Ovary (tissue), 9 donors: ENCODE data around the gene CADPS. TPM values are rescaled to one million over a fixed set of nuclear protein-coding genes. Genes with fewer than 3 reads are reported as not detected.

Experiments
- DNase-seq, 5 donors: peaks; one replicate each; pipeline ENCODE4 v3.0.0-alpha.2; 2019 to 2020
- H3K27ac ChIP-seq, 2 donors: fragments of 200-600 bp; one replicate each; pipeline versions ENCODE4 v1.5.1 to v1.8.0; 2019 to 2022
- H3K27me3 ChIP-seq: fragments of 200-600 bp; one replicate; pipeline ENCODE4 v1.8.0; 2022
- H3K36me3 ChIP-seq: fragments of 200-600 bp; sonication (generic); one replicate; pipeline ENCODE4 v1.5.1; 2019
- H3K4me1 ChIP-seq: one replicate; pipeline ENCODE4 v1.8.1; 2013; ENCODE audit warnings: mild to moderate bottlenecking, moderate library complexity; ENCODE audit not compliant: insufficient read depth
- H3K4me3 ChIP-seq: fragments of 200-600 bp; sonication (generic); one replicate; pipeline ENCODE4 v1.5.1; 2017
- H3K9me3 ChIP-seq, 2 donors: fragments of 200-600 bp in 1 of 2; sonication (generic) in 1 of 2; one replicate each; pipeline versions ENCODE4 v1.5.1 to v1.8.1; 2013 to 2019; ENCODE audit warnings: mild to moderate bottlenecking in 1 of 2, moderate library complexity in 1 of 2
- EP300 ChIP-seq: sonication (generic); formaldehyde crosslinking; IDR thresholded peaks from one replicate; pipeline ENCODE4 v1.6.1; 2017; ENCODE audit warnings: antibody characterized with exemption
- POLR2A ChIP-seq: fragments of 450-650 bp; IDR thresholded peaks from one replicate; pipeline ENCODE4 v1.6.1; 2017; ENCODE audit warnings: antibody characterized with exemption, mild to moderate bottlenecking, moderate library complexity
- WGBS, 3 donors: extraction: QIAGEN DNeasy Blood & Tissue Kit in 1 of 3; methylation state at CpG; one replicate each; pipeline versions ENCODE4 v1.1.5 to v1.1.7; 2013 to 2017; 5-methylcytosine and 5-hydroxymethylcytosine counted together
- intact Hi-C, 4 donors: fragments of 100-400 bp; cut with DNase I; formaldehyde crosslinking; loops; one replicate each; pipeline versions ENCODE4 v1.11.0 to v1.15.1; 2022 to 2023
- polyA plus RNA-seq, 2 donors: library from polyadenylated mRNA; stranded (reverse); fragments of 200-250 nt in 1 of 2; fragments of 350-450 nt in 1 of 2; fragmentation: Illumina TruSeq in 1 of 2; extraction: RNeasy Lipid Tissue Mini Kit (QIAGEN cat#74804) in 1 of 2; gene quantifications; one replicate each; pipeline ENCODE4 v1.2.3, GENCODE V29; 2013 to 2014
- total RNA-seq, 7 donors: library from RNA; depleted of rRNA in 2 of 7; stranded (reverse); fragments of >200 nt in 2 of 7; fragmentation: NEBNext Ultra II Directional in 3 of 7; extraction: Animal tissue kit (Norgen Biotek cat#: 25700) in 3 of 7; gene quantifications; one replicate each; pipeline versions ENCODE4 v1.1.0 to v1.2.4, GENCODE V29; 2016 to 2023
- TF ChIP-seq, protein P1 (sequence below), 3 donors: fragments of 450-650 bp in 2 of 3; fragments of 200-600 bp in 1 of 3; IDR thresholded peaks; one replicate each; pipeline versions ENCODE4 v1.5.1 to v1.8.0; 2016 to 2022; ENCODE audit warnings: antibody characterized with exemption in 3 of 3, mild to moderate bottlenecking in 1 of 3
- donor health status: DM: no; HTN: no; CAD: no; lungs with moderate emphysema.
- donor health status: DM: no; HTN: no; CAD: no.
- donor health status: Bipolar disorder and iron deficiency.
- donor health status: DM: yes; HTN: yes; CAD: no.
- donor health status: DM: no; HTN: no; CAD: no.
- donor health status: DM: yes; HTN: yes; CAD: no.

CADPS gene
- total and polyA plus RNA-seq, 9 donors: 0.90 to 6.8 (median 2.8) TPM

DNA sequence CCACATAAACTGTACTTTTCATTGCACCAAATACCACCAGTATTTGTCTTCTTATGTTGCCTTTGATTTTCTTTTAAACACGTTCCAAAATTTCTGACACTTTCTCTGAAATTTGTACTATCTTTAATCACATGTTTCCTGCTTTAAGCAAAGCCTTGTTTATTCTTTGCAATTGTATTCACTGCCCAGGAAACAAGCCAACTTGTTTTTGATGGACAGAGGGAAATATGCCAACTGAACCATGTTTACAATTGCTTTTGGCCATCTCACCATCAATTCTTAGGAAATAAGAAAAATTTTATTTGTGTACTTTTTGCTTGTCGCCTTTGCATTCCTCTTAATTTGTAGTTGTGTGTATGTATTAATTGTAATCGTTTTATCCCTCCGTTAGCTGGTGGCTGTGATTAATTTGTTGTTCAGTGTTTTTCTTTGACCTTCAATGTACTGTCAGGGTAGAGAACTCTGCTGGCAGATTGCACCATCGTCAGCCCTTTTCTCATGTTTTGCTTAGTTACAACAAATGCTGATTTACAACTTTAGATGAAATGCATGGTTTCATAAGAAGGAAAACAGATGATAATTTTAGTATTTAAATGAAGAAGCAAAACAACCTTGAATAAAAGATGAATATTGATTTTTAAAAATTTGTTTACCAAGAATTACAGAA, 482.5 kb downstream of the CADPS start:
- intact Hi-C loops: no loop called here
- WGBS, 3 donors: 10 to 35% (median 10%) methylated on average over 5 of the region's 5 CpGs
- Histone ChIP-seq H3K9me3 (peaks cover 0 to 3% of the 10 kb centered on the region in 2 donors), H3K27ac (no peak overlapping the region), H3K4me3 (no peak overlapping the region), H3K27me3 (no peaks in the 10 kb centered on the region), H3K4me1 (no peaks in the 10 kb centered on the region), H3K36me3 (no peaks in the 10 kb centered on the region)
- DNase-seq: no peak
- TF ChIP-seq EP300 (no peak), POLR2A (no peak)
- TF ChIP-seq, protein P1, sequence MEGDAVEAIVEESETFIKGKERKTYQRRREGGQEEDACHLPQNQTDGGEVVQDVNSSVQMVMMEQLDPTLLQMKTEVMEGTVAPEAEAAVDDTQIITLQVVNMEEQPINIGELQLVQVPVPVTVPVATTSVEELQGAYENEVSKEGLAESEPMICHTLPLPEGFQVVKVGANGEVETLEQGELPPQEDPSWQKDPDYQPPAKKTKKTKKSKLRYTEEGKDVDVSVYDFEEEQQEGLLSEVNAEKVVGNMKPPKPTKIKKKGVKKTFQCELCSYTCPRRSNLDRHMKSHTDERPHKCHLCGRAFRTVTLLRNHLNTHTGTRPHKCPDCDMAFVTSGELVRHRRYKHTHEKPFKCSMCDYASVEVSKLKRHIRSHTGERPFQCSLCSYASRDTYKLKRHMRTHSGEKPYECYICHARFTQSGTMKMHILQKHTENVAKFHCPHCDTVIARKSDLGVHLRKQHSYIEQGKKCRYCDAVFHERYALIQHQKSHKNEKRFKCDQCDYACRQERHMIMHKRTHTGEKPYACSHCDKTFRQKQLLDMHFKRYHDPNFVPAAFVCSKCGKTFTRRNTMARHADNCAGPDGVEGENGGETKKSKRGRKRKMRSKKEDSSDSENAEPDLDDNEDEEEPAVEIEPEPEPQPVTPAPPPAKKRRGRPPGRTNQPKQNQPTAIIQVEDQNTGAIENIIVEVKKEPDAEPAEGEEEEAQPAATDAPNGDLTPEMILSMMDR (IDR thresholded peaks at IDR 0.05): no peak

DNA sequence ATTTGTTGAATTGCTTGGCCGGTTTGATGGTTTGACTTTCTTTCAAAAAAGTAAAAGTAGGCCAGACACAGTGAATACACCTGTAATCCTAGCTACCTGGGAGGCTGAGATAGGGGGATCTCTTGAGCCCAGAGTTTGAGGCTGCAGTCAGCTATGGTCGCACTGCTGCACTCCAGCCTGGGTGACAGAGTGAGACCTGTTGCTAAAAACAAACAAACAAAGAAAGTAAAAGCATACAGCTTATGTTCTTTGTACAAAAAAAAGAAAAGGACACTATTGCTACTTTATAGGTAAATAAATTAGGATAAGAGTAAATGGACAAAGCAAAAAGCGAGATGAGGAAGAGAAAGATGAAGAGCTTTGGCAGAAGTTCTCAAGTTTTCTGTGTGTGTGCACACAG, 488.0 kb downstream of the CADPS start:
- H3K27ac ChIP-seq: no peak overlapping the region
- WGBS, 3 donors: 80 to 82% (median 81%) methylated on average over 3 of the region's 3 CpGs

DNA sequence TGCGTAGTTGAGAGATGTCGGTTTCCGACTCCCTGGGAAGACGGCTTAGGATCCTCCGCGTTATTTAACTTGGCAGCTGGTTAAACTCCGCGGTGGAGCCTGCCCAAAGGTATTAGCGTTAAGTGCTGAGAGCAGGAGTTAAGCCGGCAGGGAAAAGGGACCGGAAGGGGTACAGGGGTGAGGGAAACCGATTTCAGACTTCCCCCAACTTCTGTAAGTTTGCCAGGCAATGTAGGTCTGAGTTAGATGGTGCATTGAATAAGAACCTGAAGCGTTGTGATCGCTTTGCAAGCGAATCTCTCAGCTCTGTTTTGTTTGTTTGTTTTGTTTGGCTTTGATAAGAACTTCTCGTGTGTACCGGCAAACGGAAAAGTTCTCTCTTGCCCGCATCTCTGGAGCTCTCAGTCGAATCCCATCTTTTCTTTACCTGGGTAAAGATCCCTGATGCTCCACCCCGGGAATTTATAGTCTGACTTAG, 495.9 kb downstream of the CADPS start:
- intact Hi-C loops: no loop called here
- WGBS, 3 donors: 3 to 6% (median 6%) methylated on average over 21 of the region's 21 CpGs

More for the DNA sequence above, 488.0 kb downstream of the CADPS start:
- Histone ChIP-seq H3K27me3 (no peaks in the 10 kb centered on the region), H3K4me3 (no peak overlapping the region), H3K36me3 (no peaks in the 10 kb centered on the region), H3K4me1 (no peaks in the 10 kb centered on the region), H3K9me3 (peaks cover 0 to 3% of the 10 kb centered on the region in 2 donors)
- DNase-seq: no peak
- TF ChIP-seq, protein P1 (IDR thresholded peaks at IDR 0.05): no peak
- TF ChIP-seq EP300 (no peak), POLR2A (no peak)
- intact Hi-C loops: no loop called here

DNA sequence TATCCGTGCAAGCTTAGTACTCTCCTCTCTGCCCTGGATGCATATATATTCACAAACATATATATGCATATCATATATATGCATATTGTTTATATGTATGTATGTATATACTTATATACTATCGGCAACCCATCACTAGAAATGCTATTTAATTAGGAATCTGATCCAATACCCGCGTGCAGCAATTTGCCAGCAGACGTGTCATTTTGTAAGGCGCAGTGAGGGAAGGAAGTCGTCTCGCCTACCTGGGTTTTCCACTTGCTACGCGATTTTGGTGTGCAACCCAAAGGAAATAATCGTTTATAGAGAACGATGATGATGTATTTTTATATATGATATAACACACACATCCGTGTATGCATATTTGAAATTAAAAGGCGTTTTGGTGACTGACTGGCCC, 496.3 kb downstream of the CADPS start:
- Histone ChIP-seq H3K9me3 (peaks cover 0 to 3% of the 10 kb centered on the region in 2 donors), H3K27me3 (peaks cover 2% of the 10 kb centered on the region), H3K4me1 (peaks cover 3% of the 10 kb centered on the region), H3K27ac (no peak overlapping the region), H3K36me3 (no peaks in the 10 kb centered on the region), H3K4me3 (no peak overlapping the region)
- no peak for DNase-seq
- intact Hi-C loops: no loop called here
- TF ChIP-seq POLR2A (no peak), EP300 (no peak)
- TF ChIP-seq, protein P1 (IDR thresholded peaks at IDR 0.05): no peak
- 9 to 12% (median 10%) methylated on average over 14 of the region's 14 CpGs for WGBS, 3 donors

More for the DNA sequence above, 495.9 kb downstream of the CADPS start:
- H3K9me3 ChIP-seq: peaks cover 0 to 3% of the 10 kb centered on the region in 2 donors
- TF ChIP-seq POLR2A: no peak
- no peak for TF ChIP-seq EP300
- TF ChIP-seq, protein P1 (IDR thresholded peaks at IDR 0.05): no peak
- no peak overlapping the region for H3K4me3 ChIP-seq
- no peaks in the 10 kb centered on the region for H3K36me3 ChIP-seq
- no peak overlapping the region for H3K27ac ChIP-seq
- H3K4me1 ChIP-seq: peaks cover 2% of the 10 kb centered on the region
- peaks cover 2% of the 10 kb centered on the region for H3K27me3 ChIP-seq
- DNase-seq: no peak
